Thyroid gland (tissue), 4 donors: ENCODE data around the gene CDKN2B. TPM values are rescaled to one million over a fixed set of nuclear protein-coding genes. Genes with fewer than 3 reads are reported as not detected.
"Not testable (repeated sequence)": the region's sequence is repeated elsewhere in the genome, so short reads cannot be mapped to it uniquely, and the experiment has no call there.

Experiments
- DNase-seq, 2 donors: peaks; one replicate each; pipeline ENCODE4 v3.0.0-alpha.2; 2019
- H3K27ac ChIP-seq, 3 donors: fragments of 200-600 bp; sonication (generic); 1 replicate in 2 of 3; 2 replicates in 1 of 3; pipeline ENCODE4 v1.5.1; 2016 to 2019; ENCODE audit warnings: mild to moderate bottlenecking in 1 of 3, moderate library complexity in 1 of 3
- H3K27me3 ChIP-seq: fragments of 200-600 bp; sonication (generic); one replicate; pipeline ENCODE4 v1.5.1; 2019
- H3K36me3 ChIP-seq, 2 donors: fragments of 200-600 bp; sonication (generic); one replicate each; pipeline ENCODE4 v1.5.1; 2016 to 2019
- H3K4me1 ChIP-seq, 2 donors: fragments of 200-600 bp; sonication (generic); one replicate each; pipeline ENCODE4 v1.5.1; 2017 to 2019
- H3K4me3 ChIP-seq, 3 donors: fragments of 200-600 bp; sonication (generic); replicated peaks in 1 of 3; 1 replicate in 2 of 3; 2 replicates in 1 of 3; pipeline ENCODE4 v1.5.1; 2016; ENCODE audit warnings: mild to moderate bottlenecking in 1 of 3
- H3K9me3 ChIP-seq: fragments of 200-600 bp; sonication (generic); one replicate; pipeline ENCODE4 v1.5.1; 2017
- POLR2A ChIP-seq, 2 donors: fragments of 450-650 bp; IDR thresholded peaks; one replicate each; pipeline ENCODE4 v1.6.1; 2017; ENCODE audit warnings: antibody characterized with exemption in 2 of 2, mild to moderate bottlenecking in 2 of 2, moderate library complexity in 1 of 2
- WGBS, 2 donors: methylation state at CpG; one replicate each; pipeline ENCODE4 v1.1.5; 2017; 5-methylcytosine and 5-hydroxymethylcytosine counted together
- intact Hi-C: fragments of 100-400 bp; cut with DNase I; formaldehyde crosslinking; loops from one replicate; pipeline ENCODE4 v1.15.1; 2023
- small RNA-seq: library from RNA; depleted of rRNA; stranded (forward); fragments of <200 nt; gene quantifications from one replicate; pipeline ENCODE3, GENCODE V24; 2016
- total RNA-seq, 4 donors: library from RNA; depleted of rRNA; stranded (reverse); fragments of >200 nt; gene quantifications; one replicate each; pipeline ENCODE4 v1.2.3, GENCODE V29; 2016
- TF ChIP-seq, protein P1 (sequence below), 6 experiments: fragments of 200-600 bp in 3 of 6; fragments of 450-650 bp in 3 of 6; sonication (generic) in 3 of 6; IDR thresholded peaks; one replicate each; pipeline ENCODE4 v1.5.1; 2016 to 2019; ENCODE audit warnings: antibody characterized with exemption in 6 of 6, mild to moderate bottlenecking in 2 of 6, inconsistent platforms in 1 of 6, moderate library complexity in 1 of 6

The CDKN2B gene
- total RNA-seq, 4 donors from 2014 or later, result 0.44 to 2.0 (median 1.2) TPM

DNA sequence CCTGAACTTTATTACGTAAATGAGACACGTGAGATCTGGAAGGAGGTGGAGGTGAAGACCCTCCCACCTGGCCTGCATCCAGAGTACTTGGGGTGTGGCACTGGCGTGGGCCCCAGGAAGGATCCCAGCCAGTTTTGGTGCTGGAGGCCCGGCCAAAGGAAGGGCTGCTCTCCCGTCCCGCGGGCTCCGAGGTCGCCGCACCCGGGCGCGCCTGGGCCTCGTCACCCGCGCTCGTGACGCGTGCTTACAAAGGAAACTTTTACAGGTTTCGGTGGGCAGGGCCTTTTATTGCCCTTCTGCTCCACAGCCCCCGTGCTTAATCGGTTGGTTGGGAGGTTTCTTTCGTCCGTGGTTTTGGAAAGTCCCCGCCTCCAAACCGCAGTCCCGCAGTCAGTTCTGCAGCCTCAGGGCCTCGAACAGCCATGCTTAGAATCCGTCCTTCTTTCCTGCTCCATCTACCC is 44.1 kb downstream of the CDKN2B start:
- TF ChIP-seq, protein P1, sequence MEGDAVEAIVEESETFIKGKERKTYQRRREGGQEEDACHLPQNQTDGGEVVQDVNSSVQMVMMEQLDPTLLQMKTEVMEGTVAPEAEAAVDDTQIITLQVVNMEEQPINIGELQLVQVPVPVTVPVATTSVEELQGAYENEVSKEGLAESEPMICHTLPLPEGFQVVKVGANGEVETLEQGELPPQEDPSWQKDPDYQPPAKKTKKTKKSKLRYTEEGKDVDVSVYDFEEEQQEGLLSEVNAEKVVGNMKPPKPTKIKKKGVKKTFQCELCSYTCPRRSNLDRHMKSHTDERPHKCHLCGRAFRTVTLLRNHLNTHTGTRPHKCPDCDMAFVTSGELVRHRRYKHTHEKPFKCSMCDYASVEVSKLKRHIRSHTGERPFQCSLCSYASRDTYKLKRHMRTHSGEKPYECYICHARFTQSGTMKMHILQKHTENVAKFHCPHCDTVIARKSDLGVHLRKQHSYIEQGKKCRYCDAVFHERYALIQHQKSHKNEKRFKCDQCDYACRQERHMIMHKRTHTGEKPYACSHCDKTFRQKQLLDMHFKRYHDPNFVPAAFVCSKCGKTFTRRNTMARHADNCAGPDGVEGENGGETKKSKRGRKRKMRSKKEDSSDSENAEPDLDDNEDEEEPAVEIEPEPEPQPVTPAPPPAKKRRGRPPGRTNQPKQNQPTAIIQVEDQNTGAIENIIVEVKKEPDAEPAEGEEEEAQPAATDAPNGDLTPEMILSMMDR (IDR thresholded peaks at IDR 0.05), result no peak
- no peak for TF ChIP-seq POLR2A (IDR thresholded peaks at IDR 0.05)
- WGBS, 2 donors, result 4 to 5% methylated on average over 28 to 29 of the region's 29 CpGs
- H3K4me1 ChIP-seq, result peaks cover 5 to 9% of the 10 kb centered on the region in 2 donors
- intact Hi-C loops, result no loop called here
- no peak overlapping the region for H3K4me3 ChIP-seq
- DNase-seq, result no peak
- H3K27me3 ChIP-seq, result peaks cover 46% of the 10 kb centered on the region
- H3K27ac ChIP-seq, result no peak overlapping the region
- no peaks in the 10 kb centered on the region for H3K36me3 ChIP-seq
- no peaks in the 10 kb centered on the region for H3K9me3 ChIP-seq

GRCh38 chr9:21961569-21961968 is 47.5 kb downstream of the CDKN2B start:
- 95 to 96% methylated on average over 2 of the region's 2 CpGs for WGBS, 2 donors
- no peaks in the 10 kb centered on the region for H3K9me3 ChIP-seq
- no peak for DNase-seq
- H3K36me3 ChIP-seq, result no peaks in the 10 kb centered on the region
- peaks cover 20% of the 10 kb centered on the region for H3K27me3 ChIP-seq
- H3K27ac ChIP-seq, result no peak overlapping the region
- TF ChIP-seq POLR2A (IDR thresholded peaks at IDR 0.05), result no peak
- TF ChIP-seq, protein P1 (IDR thresholded peaks at IDR 0.05), result no peak
- no peak overlapping the region for H3K4me3 ChIP-seq
- H3K4me1 ChIP-seq, result peaks cover 5 to 9% of the 10 kb centered on the region in 2 donors
- intact Hi-C loops, result no loop called here

DNA sequence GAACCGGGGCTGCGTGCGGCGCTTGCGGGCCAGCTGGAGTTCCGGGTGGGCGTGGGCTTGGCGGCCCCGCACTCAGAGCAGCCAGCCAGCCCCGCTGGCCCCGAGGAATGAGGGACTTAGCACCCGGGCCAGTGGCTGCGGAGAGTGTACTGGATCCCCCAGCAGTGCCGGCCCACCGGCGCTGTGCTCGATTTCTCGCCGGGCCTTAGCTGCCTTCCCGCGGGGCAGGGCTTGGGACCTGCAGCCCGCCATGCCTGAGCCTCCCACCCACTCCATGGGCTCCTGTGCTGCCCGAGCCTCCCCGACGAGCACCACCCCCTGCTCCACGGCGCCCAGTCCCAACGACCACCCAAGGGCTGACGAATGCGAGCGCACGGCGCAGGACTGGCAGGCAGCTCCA is 49.8 kb downstream of the CDKN2B start:
- 95 to 96% methylated on average over 17 to 25 of the region's 33 CpGs for WGBS, 2 donors

GRCh38 chr9:21958833-21959232 is 50.3 kb downstream of the CDKN2B start:
- no peaks in the 10 kb centered on the region for H3K4me1 ChIP-seq
- intact Hi-C loops, result no loop called here
- H3K4me3 ChIP-seq, result no peak overlapping the region
- H3K9me3 ChIP-seq, result no peaks in the 10 kb centered on the region
- DNase-seq, result no peak
- no peaks in the 10 kb centered on the region for H3K36me3 ChIP-seq
- 89% methylated on average over 2 of the region's 2 CpGs; no CpG with 5 or more reads in 1 of the 2 donors for WGBS, 2 donors
- H3K27ac ChIP-seq, result no peak overlapping the region
- no peaks in the 10 kb centered on the region for H3K27me3 ChIP-seq
- no peak for TF ChIP-seq POLR2A (IDR thresholded peaks at IDR 0.05)
- TF ChIP-seq, protein P1 (IDR thresholded peaks at IDR 0.05), result no peak

More for the DNA sequence above, 49.8 kb downstream of the CDKN2B start:
- H3K4me1 ChIP-seq, intact Hi-C loops, H3K27me3 ChIP-seq, H3K36me3 ChIP-seq, H3K27ac ChIP-seq, DNase-seq, H3K4me3 ChIP-seq, H3K9me3 ChIP-seq: not testable (repeated sequence)

Small RNA genes within 50 kb of the gene (small RNA-seq; reads per million reads assigned to genes)
- not detected for gene RF02045

Other genes with a start within 250 kb of the CDKN2B start
- 10 to 100 TPM; 17.1 to 24.2 (median 19.1) TPM for gene MTAP, start 206.7 kb downstream of the CDKN2B start, total RNA-seq
- gene CDKN2A, start 14.9 kb downstream of the CDKN2B start, total RNA-seq, result 1 to 10 TPM in 3 of 4 donors, not detected in 1; 1.9 to 2.3 (median 2.1) TPM
- gene CDKN2B-AS1, start 14.5 kb downstream of the CDKN2B start, total RNA-seq, result under 1 TPM in 2 of 4 donors, not detected in 2; 0.38 to 0.56 TPM